Fibroblast of upper back skin (primary cell): Measurements from ENCODE around the gene DNHD1.
A peak's percentile ranks its signal among the peaks of the same experiment; 100 is the strongest.

Source experiments
- DNase-seq: peaks from one replicate; pipeline ENCODE4 v3.0.0-alpha.2; 2013

Gene DNHD1

DNA sequence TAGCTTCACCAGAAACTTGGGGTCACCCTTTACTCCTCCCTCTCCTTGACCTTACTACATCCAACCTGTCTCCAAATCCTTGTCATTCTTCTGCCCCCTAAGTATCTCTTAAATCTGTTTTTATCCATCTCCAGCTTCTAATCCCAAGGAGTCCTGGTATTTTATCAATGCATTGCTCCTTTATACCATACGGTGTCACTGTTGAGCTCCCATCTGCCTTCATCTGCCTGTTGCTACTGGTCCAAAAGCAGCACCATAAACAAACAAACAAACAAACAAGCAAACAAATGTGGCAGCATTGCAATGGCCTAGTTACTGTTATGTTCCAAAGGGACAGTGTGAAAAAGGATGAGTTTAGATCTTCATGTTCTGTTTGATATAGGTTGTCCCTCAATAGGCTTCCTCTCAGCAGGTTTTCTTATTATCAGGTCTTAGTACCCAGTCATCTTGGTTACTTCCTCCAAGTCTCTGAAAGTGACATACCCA is 34.2 kb downstream of the DNHD1 start:
- DNase-seq: peak; percentile 53

DNA sequence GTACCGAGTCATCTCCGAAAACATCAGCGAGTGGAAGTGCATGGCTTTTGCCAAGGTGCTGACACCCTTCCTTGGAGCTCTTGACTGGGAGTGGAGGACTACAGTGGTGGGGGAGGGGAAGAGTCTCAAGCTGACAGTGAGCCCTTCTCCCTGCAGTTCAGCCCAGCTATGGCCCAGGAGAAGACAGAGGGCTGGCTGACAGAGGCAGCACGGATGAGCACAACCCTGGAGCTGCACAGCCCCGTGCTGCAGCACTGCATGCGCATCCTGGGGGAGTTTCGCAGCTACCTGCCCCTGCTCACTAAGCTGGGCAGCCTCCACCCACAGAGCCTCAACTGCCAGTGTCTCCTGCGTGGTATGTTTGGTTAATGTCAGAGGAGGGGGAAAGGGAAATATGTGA is 41.4 kb downstream of the DNHD1 start:
- no peak for DNase-seq

- DNase-seq: no peak
Measured at GRCh38 chr11:6538945-6539344, 41.9 kb downstream of the DNHD1 start.

GRCh38 chr11:6539748-6540268 is 42.7 kb downstream of the DNHD1 start:
- DNase-seq: no peak

DNA sequence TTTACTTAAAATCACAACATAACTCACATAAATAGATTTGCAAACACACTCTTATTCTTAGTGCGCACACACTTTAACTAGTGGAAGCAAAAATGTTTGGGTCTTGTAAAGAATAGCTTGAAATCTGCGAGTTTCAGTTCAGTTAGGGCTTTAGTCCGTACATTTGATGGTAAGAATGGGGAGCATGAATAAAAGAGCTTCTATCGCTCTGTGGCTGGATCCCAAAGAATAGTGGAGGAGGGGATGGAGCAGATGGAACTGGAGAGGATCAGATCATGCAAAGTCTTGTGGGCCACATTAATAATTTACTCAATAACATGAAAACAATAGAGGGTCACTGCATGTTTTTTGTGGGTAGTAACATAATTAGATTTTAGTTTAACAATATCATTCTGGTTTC is 44.3 kb downstream of the DNHD1 start:
- no peak for DNase-seq

DNA sequence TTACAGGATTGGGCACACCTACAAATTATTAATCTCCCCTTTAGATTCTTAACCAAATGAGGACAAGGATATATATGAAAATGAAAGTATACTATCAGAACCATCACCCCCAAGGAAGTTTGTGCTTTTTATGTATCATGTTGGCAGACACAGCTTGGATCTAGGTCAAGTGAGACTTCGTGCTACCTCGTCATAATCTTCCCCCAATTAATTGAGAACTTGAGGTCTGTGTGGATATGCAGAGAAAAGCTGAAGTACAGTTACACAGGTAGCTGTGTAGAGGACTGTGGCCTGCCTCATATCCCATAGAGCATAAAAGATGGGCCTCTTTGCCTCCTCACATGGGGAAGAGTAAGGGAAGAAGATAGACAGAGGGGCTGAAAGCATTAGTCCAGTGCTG is 45.6 kb downstream of the DNHD1 start:
- no peak for DNase-seq

DNA sequence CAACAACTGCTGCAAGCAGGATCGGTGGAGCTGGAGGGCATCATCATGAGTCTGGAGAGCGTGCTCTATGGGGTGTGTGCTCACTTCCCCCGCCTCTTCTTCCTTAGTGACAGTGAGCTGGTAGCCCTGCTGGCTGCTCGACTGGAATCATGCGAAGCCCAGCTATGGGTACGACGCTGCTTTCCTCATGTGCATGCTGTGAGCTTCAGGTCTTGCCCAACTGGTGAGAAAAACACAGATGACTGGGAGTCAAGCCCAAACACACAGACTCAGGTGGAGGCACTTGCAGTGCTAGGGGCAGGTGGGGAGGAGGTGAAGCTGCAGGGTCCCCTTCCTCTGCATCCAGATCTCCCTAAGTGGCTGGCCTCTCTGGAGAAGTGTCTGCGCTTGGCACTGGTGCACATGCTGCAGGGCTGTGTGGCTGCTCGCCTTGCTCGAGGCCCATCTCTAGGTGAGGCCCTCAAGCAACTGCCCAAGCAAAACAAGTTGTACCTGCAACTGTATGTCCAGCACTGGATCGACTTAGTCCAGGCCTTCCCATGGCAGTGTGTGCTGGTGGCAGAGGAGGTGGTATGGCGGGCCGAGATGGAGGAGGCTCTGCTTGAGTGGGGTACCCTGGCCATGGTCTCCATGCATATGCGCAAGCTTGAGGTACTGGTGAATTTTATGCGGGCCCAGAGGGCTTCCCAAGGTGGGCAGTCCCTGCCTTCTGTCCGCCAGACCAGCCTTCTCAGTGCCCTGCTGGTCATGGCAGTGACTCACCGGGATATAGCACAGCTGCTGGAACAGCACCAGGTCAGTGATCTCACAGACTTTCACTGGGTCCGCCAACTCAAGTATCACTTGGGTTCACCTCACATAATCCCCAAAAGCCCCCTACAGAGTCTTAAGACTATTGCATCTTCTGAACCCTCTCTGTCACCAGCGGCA is 48.1 kb downstream of the DNHD1 start:
- no peak for DNase-seq

GRCh38 chr11:6545917-6546605 is 49.0 kb downstream of the DNHD1 start:
- DNase-seq: no peak

DNA sequence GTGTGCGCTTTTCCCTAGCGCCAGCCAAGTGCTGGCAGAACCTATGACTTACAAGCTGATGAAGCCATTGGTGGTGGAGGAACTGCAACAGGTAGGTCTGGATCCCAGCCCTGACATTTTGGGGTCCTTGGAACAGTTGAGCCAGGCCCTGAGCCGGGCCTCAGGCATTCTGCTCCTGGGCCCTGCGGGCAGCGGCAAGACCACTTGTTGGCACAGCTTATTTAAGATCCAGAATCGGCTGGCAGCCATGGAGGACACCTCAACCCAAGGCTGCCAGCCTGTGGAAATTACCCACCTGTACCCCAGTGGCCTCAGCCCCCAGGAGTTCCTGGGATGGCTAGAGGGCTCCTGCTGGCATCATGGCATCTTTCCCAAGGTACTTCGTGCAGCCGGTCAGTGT is 49.7 kb downstream of the DNHD1 start:
- no peak for DNase-seq

- no peak for DNase-seq
Measured at GRCh38 chr11:6547177-6547576, 50.1 kb downstream of the DNHD1 start.

DNA sequence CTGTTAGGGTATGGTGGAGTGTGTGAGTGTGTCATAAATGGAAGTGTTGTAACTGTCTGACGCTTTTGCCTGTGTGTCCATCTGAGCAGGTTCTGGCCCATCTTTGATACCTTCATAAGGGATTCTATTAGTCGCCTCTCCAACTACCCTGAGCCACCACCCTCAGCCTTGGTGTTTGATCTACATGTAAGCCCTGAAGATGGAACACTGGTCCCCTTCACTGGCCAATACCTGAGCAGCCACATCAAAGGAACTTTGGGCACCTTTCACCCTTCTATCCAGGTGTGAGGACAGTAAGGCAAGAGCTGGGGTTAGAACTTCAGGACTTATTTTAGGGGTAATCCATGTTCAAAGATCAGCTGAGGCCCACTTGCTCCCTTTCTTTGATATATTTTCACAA is 51.0 kb downstream of the DNHD1 start:
- DNase-seq: no peak

DNA sequence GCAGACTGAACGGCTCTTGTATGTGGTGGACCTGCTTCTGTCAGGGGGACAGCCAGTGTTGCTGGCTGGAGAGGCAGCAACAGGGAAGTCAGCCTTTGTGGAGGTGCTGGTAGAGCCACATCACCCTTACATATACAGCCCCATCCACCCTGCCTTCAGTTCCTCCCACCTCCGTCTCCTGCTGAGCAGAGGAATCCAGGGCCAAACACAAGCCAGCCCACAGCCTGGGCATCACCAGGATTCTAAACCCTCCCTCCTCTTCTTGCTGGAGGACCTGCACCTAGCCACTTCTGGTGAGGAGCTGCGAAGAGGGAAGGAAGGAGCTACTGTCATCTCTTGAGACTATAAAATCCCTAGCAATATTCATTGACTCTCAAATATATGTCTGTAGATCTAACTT is 51.6 kb downstream of the DNHD1 start:
- no peak for DNase-seq

DNA sequence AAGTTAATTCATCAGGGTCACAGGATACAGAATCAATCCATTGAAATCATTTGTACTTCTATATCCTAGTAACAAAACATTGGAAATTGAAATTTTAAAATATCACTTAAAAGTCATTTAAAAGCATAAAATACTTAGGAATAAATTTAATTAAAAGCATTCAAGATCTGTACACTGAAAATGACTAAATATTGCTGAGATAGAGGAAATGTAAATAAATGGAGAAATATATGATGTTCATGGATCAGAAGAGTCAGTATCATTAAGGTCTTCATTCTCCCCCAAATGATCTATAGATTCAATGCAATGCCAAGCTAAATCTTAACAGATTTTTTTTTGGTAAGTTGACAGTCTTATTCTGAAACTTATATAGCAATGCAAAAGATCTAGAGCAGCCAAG is 56.6 kb downstream of the DNHD1 start:
- DNase-seq: no peak

DNA sequence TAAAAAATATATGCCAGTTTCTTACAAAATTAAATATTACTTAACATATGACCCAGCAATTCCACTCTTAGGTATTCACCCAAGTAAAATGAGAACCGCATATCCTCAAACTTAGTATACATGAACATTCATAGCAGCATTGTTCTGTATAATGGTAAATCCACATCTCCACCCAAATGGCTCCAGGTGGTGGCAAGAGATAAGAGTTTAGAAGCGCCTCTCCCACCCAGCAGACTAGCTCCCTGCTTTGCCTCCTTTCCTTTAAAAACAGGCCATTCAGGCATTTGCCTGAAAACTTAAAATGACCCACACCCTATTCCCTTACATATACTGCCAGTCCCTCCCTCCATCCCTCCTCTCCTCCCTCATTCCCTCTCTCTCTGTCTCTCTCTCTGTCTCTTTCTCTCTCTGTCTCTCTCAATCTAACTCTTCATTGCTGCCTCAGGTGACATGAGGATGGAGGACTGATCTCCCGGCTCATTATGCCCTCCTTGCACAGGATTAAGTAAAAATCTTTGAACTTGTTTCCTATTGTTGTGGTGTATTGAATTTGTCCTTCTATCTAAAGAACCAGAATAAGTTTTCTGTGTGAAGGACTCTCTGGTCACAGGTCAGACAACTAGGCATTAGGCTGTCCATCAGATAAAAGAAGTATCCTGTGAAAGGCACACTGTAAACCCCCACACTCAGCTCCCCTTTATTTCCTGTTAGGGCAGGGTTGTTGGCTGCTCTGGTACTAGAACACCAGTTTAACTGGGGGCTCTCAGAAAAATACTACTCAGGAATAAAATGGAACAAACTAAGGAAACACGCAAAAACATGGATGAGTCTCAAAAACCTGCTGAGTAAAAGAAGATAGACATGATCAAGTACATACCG is 58.0 kb downstream of the DNHD1 start:
- no peak for DNase-seq

- DNase-seq: no peak
Measured at GRCh38 chr11:6556139-6556949, 59.3 kb downstream of the DNHD1 start.

- DNase-seq: no peak
Measured at GRCh38 chr11:6557063-6557462, 60.0 kb downstream of the DNHD1 start.

DNA sequence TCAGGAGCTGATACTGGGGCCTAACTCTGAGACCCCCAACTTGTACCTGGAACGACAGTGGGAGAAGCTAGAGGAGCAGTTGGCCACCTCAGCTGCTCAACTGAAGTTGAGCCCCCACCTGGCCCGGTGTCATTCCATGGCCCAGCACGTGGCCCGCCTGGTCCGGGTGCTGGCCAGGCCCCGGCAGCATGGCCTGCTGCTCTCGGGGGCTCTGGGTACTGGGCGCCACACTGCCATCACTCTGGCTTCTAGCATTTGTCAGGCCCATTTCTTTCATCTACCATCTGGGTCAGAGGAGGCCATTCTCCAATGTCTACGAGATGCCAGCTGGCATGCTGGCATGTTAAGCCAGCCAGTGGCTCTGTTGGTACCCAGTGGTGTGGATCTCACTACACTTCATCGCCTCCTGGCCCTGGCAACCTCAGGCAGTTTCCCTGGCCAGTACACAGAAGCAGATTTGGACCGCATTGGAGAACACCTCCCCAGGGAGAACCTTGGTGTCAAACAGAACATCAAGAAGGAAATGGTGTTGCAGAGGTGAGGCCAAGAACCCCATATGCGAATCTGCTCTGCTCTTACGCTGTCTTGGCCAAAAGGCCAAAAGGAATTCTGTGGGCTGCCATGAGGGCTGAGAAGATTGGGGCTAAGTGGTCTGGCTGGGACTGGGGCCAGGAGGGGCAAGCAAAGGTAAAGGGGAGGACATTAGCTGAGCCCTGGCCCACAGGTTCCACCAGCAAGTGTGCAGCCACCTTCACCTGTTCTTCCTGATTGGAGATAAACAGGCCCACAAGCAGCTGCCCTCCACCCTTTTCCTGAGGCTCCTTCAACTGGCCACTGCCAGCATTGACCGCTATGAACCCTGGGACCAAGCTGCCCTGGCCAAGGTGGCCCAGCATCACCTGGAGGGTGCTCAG is 60.9 kb downstream of the DNHD1 start:
- no peak for DNase-seq

DNA sequence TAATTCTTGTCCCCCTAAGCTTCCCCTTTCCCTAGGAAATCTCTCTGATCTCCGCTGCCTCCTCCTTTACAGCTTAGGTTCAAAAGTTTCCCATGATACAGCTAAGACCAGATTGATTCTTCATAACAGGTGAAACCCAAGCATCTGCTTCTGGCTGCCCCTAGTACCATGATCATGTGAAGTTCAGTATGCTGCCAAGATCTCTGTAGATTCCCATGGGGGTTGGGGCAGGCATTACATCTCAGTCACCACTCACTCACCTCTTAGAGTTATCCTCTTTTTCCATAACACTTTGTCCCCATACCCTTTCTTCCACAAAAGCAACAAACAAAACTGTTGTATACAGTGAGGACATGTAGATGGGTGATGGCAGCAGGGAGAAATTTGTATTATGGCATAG is 62.3 kb downstream of the DNHD1 start:
- no peak for DNase-seq

- DNase-seq: no peak
Measured at GRCh38 chr11:6561288-6561687, 64.2 kb downstream of the DNHD1 start.

- DNase-seq: no peak
Measured at GRCh38 chr11:6563121-6563619, 66.1 kb downstream of the DNHD1 start.

GRCh38 chr11:6563667-6564066 is 66.6 kb downstream of the DNHD1 start:
- no peak for DNase-seq
